OCI-LY3 (cell line): ENCODE results near the gene DIP2C.

ENCODE experiments used
- H2AFZ ChIP-seq: fragments of 200-600, 300-600 bp; shearing (Covaris generic); 2 replicates; pipeline ENCODE4 v1.6.0; 2014; ENCODE audit warnings: antibody characterized with exemption, low read depth, low read length
- H3K27ac ChIP-seq: fragments of 200-600, 300-600 bp; sonication (generic); 2 replicates; pipeline ENCODE4 v1.5.1; 2014; ENCODE audit warnings: mild to moderate bottlenecking, low read length, moderate library complexity, mixed read lengths
- H3K27me3 ChIP-seq: fragments of 200-600, 300-600 bp; sonication (generic); 2 replicates; pipeline ENCODE4 v1.6.1; 2014; ENCODE audit warnings: low read depth, low read length, mixed read lengths
- H3K36me3 ChIP-seq: fragments of 200-600, 300-600 bp; sonication (generic); replicated peaks from 2 replicates; pipeline ENCODE3; 2014; ENCODE audit warnings: low read depth, low read length, mixed read lengths
- H3K4me1 ChIP-seq: fragments of 300-600, 200-600 bp; sonication (generic); 2 replicates; pipeline ENCODE4 v1.6.1; 2014; ENCODE audit warnings: low read length, mixed read lengths
- H3K4me2 ChIP-seq: fragments of 200-600, 300-600 bp; sonication (generic); 2 replicates; pipeline ENCODE4 v1.6.1; 2014; ENCODE audit warnings: low read length, mixed read lengths
- H3K4me3 ChIP-seq: fragments of 300-600, 200-600 bp; sonication (generic); 2 replicates; pipeline ENCODE4 v1.5.1; 2014; ENCODE audit warnings: antibody characterized with exemption, mild to moderate bottlenecking, low read length, moderate library complexity
- H3K79me2 ChIP-seq: fragments of 300-600, 200-600 bp; shearing (Covaris generic); 2 replicates; pipeline ENCODE4 v1.6.1; 2014; ENCODE audit warnings: mild to moderate bottlenecking, low read length, mixed read lengths
- H3K9ac ChIP-seq: fragments of 300-600, 200-600 bp; shearing (Covaris generic); 2 replicates; pipeline ENCODE4 v1.6.0; 2014; ENCODE audit warnings: mild to moderate bottlenecking, low read length, moderate library complexity
- H3K9me3 ChIP-seq: fragments of 200-600, 300-600 bp; shearing (Covaris generic); 2 replicates; pipeline ENCODE4 v1.6.1; 2014; ENCODE audit warnings: low read length, mixed read lengths; ENCODE audit not compliant: insufficient read depth
- H4K20me1 ChIP-seq: fragments of 200-600, 300-600 bp; sonication (generic); 2 replicates; pipeline ENCODE4 v1.6.1; 2016; ENCODE audit warnings: low read length, mixed read lengths; ENCODE audit not compliant: insufficient read depth
- CTCF ChIP-seq: fragments of 200-600, 300-600 bp; sonication (generic); IDR thresholded peaks from 2 replicates; pipeline ENCODE4 v1.5.1; 2014; ENCODE audit warnings: antibody characterized with exemption, low read length, low read depth
- EZH2phosphoT487 ChIP-seq: fragments of 200-600 bp; shearing (Covaris generic); IDR thresholded peaks from 2 replicates; pipeline ENCODE4 v1.6.1; 2018; ENCODE audit warnings: antibody characterized with exemption, mixed run types, low read depth

DIP2C gene

GRCh38 chr10:590721-591120, 98.7 kb downstream of the DIP2C start:
- Histone ChIP-seq H3K4me2 (no peak overlapping the region), H3K9ac (no peak overlapping the region), H3K79me2 (no peaks in the 10 kb centered on the region), H3K27me3 (no peaks in the 10 kb centered on the region; the same call in 1 of the 2 replicates), H3K36me3 (no peaks in the 10 kb centered on the region), H2AFZ (no peak overlapping the region), H3K9me3 (no peaks in the 10 kb centered on the region), H3K4me1 (no peaks in the 10 kb centered on the region), H3K4me3 (no peak overlapping the region), H3K27ac (no peak overlapping the region), H4K20me1 (no peaks in the 10 kb centered on the region)
- TF ChIP-seq EZH2phosphoT487 (no peak), CTCF (no peak)

GRCh38 chr10:589961-590680, 99.3 kb downstream of the DIP2C start:
- H2AFZ ChIP-seq: no peak overlapping the region
- no peaks in the 10 kb centered on the region for H4K20me1 ChIP-seq
- H3K9me3 ChIP-seq: no peaks in the 10 kb centered on the region
- no peak overlapping the region for H3K27ac ChIP-seq
- H3K27me3 ChIP-seq: no peaks in the 10 kb centered on the region; the same call in 1 of the 2 replicates
- no peak overlapping the region for H3K4me3 ChIP-seq
- no peak overlapping the region for H3K4me2 ChIP-seq
- H3K36me3 ChIP-seq: no peaks in the 10 kb centered on the region
- H3K4me1 ChIP-seq: no peaks in the 10 kb centered on the region
- H3K79me2 ChIP-seq: no peaks in the 10 kb centered on the region
- H3K9ac ChIP-seq: no peak overlapping the region
- TF ChIP-seq CTCF (no peak), EZH2phosphoT487 (no peak)

GRCh38 chr10:588246-589165, 101.0 kb downstream of the DIP2C start:
- Histone ChIP-seq H3K27me3 (no peaks in the 10 kb centered on the region; the same call in 1 of the 2 replicates), H3K4me3 (no peak overlapping the region), H3K4me1 (no peaks in the 10 kb centered on the region), H2AFZ (no peak overlapping the region), H4K20me1 (no peaks in the 10 kb centered on the region), H3K4me2 (no peak overlapping the region), H3K36me3 (no peaks in the 10 kb centered on the region), H3K79me2 (no peaks in the 10 kb centered on the region), H3K9ac (no peak overlapping the region), H3K27ac (no peak overlapping the region), H3K9me3 (no peaks in the 10 kb centered on the region)
- TF ChIP-seq EZH2phosphoT487: no peak

GRCh38 chr10:586716-587115, 102.8 kb downstream of the DIP2C start:
- Histone ChIP-seq H3K36me3 (no peaks in the 10 kb centered on the region), H3K79me2 (no peaks in the 10 kb centered on the region), H4K20me1 (no peaks in the 10 kb centered on the region), H2AFZ (no peak overlapping the region), H3K27ac (no peak overlapping the region), H3K27me3 (no peaks in the 10 kb centered on the region; the same call in 1 of the 2 replicates), H3K9me3 (no peaks in the 10 kb centered on the region), H3K4me3 (no peak overlapping the region), H3K9ac (no peak overlapping the region), H3K4me2 (no peak overlapping the region), H3K4me1 (no peaks in the 10 kb centered on the region)
- TF ChIP-seq CTCF: no peak
- TF ChIP-seq EZH2phosphoT487: no peak
